A673 (cell line): ENCODE measurements around the gene CACNG3.

Source experiments
- EZH2 ChIP-seq: fragments of 200-600 bp; sonication (generic); IDR thresholded peaks from 2 replicates; pipeline ENCODE4 v1.6.1; 2017; ENCODE audit warnings: borderline replicate concordance, low read depth, mild to moderate bottlenecking, mixed read lengths, antibody characterized with exemption, low read length; ENCODE audit not compliant: poor library complexity, severe bottlenecking
- TF ChIP-seq, protein P1 (sequence below): fragments of 300-800, 200-600 bp; sonication (generic); conservative IDR thresholded peaks from 2 replicates; pipeline ENCODE4 v1.5.1; 2017; ENCODE audit warnings: low read depth, mild to moderate bottlenecking, antibody characterized with exemption, low read length, moderate library complexity, mixed read lengths

GRCh38 chr16:24221219-24221618, 34.9 kb upstream of the CACNG3 start:
- TF ChIP-seq, protein P1, sequence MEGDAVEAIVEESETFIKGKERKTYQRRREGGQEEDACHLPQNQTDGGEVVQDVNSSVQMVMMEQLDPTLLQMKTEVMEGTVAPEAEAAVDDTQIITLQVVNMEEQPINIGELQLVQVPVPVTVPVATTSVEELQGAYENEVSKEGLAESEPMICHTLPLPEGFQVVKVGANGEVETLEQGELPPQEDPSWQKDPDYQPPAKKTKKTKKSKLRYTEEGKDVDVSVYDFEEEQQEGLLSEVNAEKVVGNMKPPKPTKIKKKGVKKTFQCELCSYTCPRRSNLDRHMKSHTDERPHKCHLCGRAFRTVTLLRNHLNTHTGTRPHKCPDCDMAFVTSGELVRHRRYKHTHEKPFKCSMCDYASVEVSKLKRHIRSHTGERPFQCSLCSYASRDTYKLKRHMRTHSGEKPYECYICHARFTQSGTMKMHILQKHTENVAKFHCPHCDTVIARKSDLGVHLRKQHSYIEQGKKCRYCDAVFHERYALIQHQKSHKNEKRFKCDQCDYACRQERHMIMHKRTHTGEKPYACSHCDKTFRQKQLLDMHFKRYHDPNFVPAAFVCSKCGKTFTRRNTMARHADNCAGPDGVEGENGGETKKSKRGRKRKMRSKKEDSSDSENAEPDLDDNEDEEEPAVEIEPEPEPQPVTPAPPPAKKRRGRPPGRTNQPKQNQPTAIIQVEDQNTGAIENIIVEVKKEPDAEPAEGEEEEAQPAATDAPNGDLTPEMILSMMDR = no peak
- no peak for TF ChIP-seq EZH2
